IMR-90 (cell line): ENCODE measurements around the gene ZNF451. TPM values are rescaled to one million over a fixed set of nuclear protein-coding genes. Genes with fewer than 3 reads are reported as not detected.

Experiments used
- ATAC-seq: fragments of 200-7000 bp; cut with Tn5 transposase; 2 replicates; pipeline ENCODE4 v1.9.1; 2020; ENCODE audit warnings: low read depth, mild to moderate bottlenecking, moderate library complexity
- BruUV-seq: library from RNA; stranded (reverse); fragments of 400-500 nt; replicated peaks from 2 replicates; lab custom pipeline; 2021; lab: Mats Ljungman, UMichigan
- CTCF ChIA-PET: fragments of 300-600 bp; formaldehyde crosslinking; extraction: SDS; loops from one replicate; lab custom pipeline; 2021; ENCODE audit warnings: antibody characterized with exemption; lab: Yijun Ruan, JAX
- POLR2A ChIA-PET: fragments of 300-600 bp; sonication (Branson Sonifier 250); formaldehyde crosslinking; loops from one replicate; lab custom pipeline; 2022; ENCODE audit warnings: antibody characterized with exemption; ENCODE audit not compliant: unreplicated experiment; lab: Charles Lee
- DNase-seq: peaks from one replicate; pipeline ENCODE4 v3.0.0; 2013
- H2AFZ ChIP-seq: replicated peaks from 2 replicates; pipeline ENCODE3; 2013; ENCODE audit warnings: low read length, mild to moderate bottlenecking; ENCODE audit not compliant: poor library complexity
- H2AK5ac ChIP-seq: 2 replicates; pipeline ENCODE4 v1.6.1; 2013; ENCODE audit warnings: low read depth, low read length, inconsistent platforms
- H2AK9ac ChIP-seq: replicated peaks from 2 replicates; pipeline ENCODE3; 2013; ENCODE audit warnings: mild to moderate bottlenecking, low read depth, low read length, moderate library complexity; ENCODE audit not compliant: poor library complexity
- H2BK120ac ChIP-seq: 2 replicates; pipeline ENCODE4 v1.6.1; 2013; ENCODE audit warnings: low read depth, low read length, inconsistent platforms
- H2BK15ac ChIP-seq: 3 replicates; pipeline ENCODE4 v1.6.1; 2013; ENCODE audit warnings: low read depth, low read length, inconsistent platforms
- H2BK20ac ChIP-seq: 2 replicates; pipeline ENCODE4 v1.6.1; 2013; ENCODE audit warnings: low read depth, mild to moderate bottlenecking, inconsistent platforms, low read length, moderate library complexity
- H2BK5ac ChIP-seq: 2 replicates; pipeline ENCODE4 v1.6.1; 2013; ENCODE audit warnings: mild to moderate bottlenecking, low read depth, low read length, inconsistent platforms; ENCODE audit not compliant: poor library complexity, severe bottlenecking
- H3K14ac ChIP-seq: replicated peaks from 2 replicates; pipeline ENCODE4 v1.6.1; 2013; ENCODE audit warnings: low read depth, low read length, inconsistent platforms
- H3K18ac ChIP-seq: 2 replicates; pipeline ENCODE4 v1.6.1; 2013; ENCODE audit warnings: low read depth, low read length, control low read depth
- H3K23ac ChIP-seq: 2 replicates; pipeline ENCODE4 v1.6.1; 2013; ENCODE audit warnings: low read depth, low read length, inconsistent platforms
- H3K27ac ChIP-seq: 2 replicates; pipeline ENCODE4 v1.5.1; 2013; ENCODE audit warnings: mild to moderate bottlenecking, control low read depth, low read length; ENCODE audit not compliant: insufficient read depth
- H3K27me3 ChIP-seq: 2 replicates; pipeline ENCODE4 v1.6.1; 2013; ENCODE audit warnings: low read length; ENCODE audit not compliant: control insufficient read depth, insufficient read depth
- H3K36me3 ChIP-seq: 2 replicates; pipeline ENCODE4 v1.6.1; 2013; ENCODE audit warnings: low read length, mixed read lengths; ENCODE audit not compliant: control insufficient read depth, insufficient read depth
- H3K4ac ChIP-seq: 2 replicates; pipeline ENCODE4 v1.6.1; 2013; ENCODE audit warnings: low read depth, low read length, inconsistent platforms
- H3K4me1 ChIP-seq: 2 replicates; pipeline ENCODE4 v1.6.1; 2013; ENCODE audit warnings: low read length, mixed read lengths; ENCODE audit not compliant: control insufficient read depth, insufficient read depth
- H3K4me2 ChIP-seq: 2 replicates; pipeline ENCODE4 v1.6.1; 2013; ENCODE audit warnings: low read depth, mild to moderate bottlenecking, control low read depth, low read length, moderate library complexity
- H3K4me3 ChIP-seq: 2 replicates; pipeline ENCODE4 v1.5.1; 2013; ENCODE audit warnings: low read depth, mild to moderate bottlenecking, control low read depth, low read length, moderate library complexity; ENCODE audit not compliant: insufficient read depth
- H3K56ac ChIP-seq: 2 replicates; pipeline ENCODE4 v1.6.1; 2013; ENCODE audit warnings: low read length, inconsistent platforms; ENCODE audit not compliant: insufficient read depth; ENCODE audit errors: extremely low read depth
- H3K79me1 ChIP-seq, 2 experiments: 2 replicates each; pipeline ENCODE4 v1.6.1; 2013; ENCODE audit warnings: low read length in 2 of 2, inconsistent platforms in 1 of 2, low read depth in 1 of 2
- H3K9ac ChIP-seq: 2 replicates; pipeline ENCODE4 v1.6.1; 2013; ENCODE audit warnings: low read depth, low read length, control low read depth
- H3K9me1 ChIP-seq: 2 replicates; pipeline ENCODE4 v1.6.1; 2013; ENCODE audit warnings: low read length, inconsistent platforms; ENCODE audit not compliant: insufficient read depth
- H3K9me3 ChIP-seq: 2 replicates; pipeline ENCODE4 v1.6.1; 2013; ENCODE audit warnings: low read length; ENCODE audit not compliant: control insufficient read depth, insufficient read depth
- H4K20me1 ChIP-seq: 2 replicates; pipeline ENCODE4 v1.6.1; 2013; ENCODE audit warnings: low read length, inconsistent platforms; ENCODE audit not compliant: insufficient read depth
- H4K5ac ChIP-seq: 2 replicates; pipeline ENCODE4 v1.6.1; 2013; ENCODE audit warnings: mild to moderate bottlenecking, low read depth, low read length, control low read depth
- H4K8ac ChIP-seq, 2 experiments: 2 replicates each; pipeline ENCODE4 v1.6.1; 2013; ENCODE audit warnings: low read depth in 2 of 2, low read length in 2 of 2, control low read depth in 1 of 2, inconsistent platforms in 1 of 2
- H4K91ac ChIP-seq: 2 replicates; pipeline ENCODE4 v1.6.1; 2013; ENCODE audit warnings: low read depth, low read length, inconsistent platforms; ENCODE audit not compliant: insufficient read depth
- BHLHE40 ChIP-seq: fragments of 150-350 bp; IDR thresholded peaks from 2 replicates; pipeline ENCODE4 v1.6.1; 2016; ENCODE audit warnings: mild to moderate bottlenecking, low read depth, low read length
- CEBPB ChIP-seq: IDR thresholded peaks from 2 replicates; pipeline ENCODE4 v1.6.1; 2012; ENCODE audit warnings: low read depth, low read length, improper control_type of control experiment
- CHD1 ChIP-seq: IDR thresholded peaks from 2 replicates; pipeline ENCODE4 v1.6.1; 2012; ENCODE audit warnings: low read depth, low read length, improper control_type of control experiment
- MAFK ChIP-seq: IDR thresholded peaks from 2 replicates; pipeline ENCODE4 v1.6.1; 2012; ENCODE audit warnings: low read depth, low read length, improper control_type of control experiment
- MAZ ChIP-seq: IDR thresholded peaks from 2 replicates; pipeline ENCODE4 v1.6.1; 2012; ENCODE audit warnings: low read depth, mild to moderate bottlenecking, low read length, improper control_type of control experiment, moderate library complexity, borderline replicate concordance
- MXI1 ChIP-seq: IDR thresholded peaks from 2 replicates; pipeline ENCODE4 v1.6.1; 2012; ENCODE audit warnings: low read depth, mild to moderate bottlenecking, low read length, moderate library complexity, borderline replicate concordance
- NFE2L2 ChIP-seq: fragments of 150-350 bp; IDR thresholded peaks from 2 replicates; pipeline ENCODE4 v1.6.1; 2016; ENCODE audit warnings: low read depth, mild to moderate bottlenecking, low read length
- POLR2A ChIP-seq: IDR thresholded peaks from 2 replicates; pipeline ENCODE4 v1.6.1; 2012; ENCODE audit warnings: mild to moderate bottlenecking, low read depth, low read length
- RAD21 ChIP-seq: IDR thresholded peaks from 2 replicates; pipeline ENCODE4 v1.6.1; 2012; ENCODE audit warnings: low read length, improper control_type of control experiment
- RCOR1 ChIP-seq: IDR thresholded peaks from 2 replicates; pipeline ENCODE4 v1.6.1; 2012; ENCODE audit warnings: mild to moderate bottlenecking, low read length, improper control_type of control experiment; ENCODE audit not compliant: insufficient replicate concordance
- RFX5 ChIP-seq: IDR thresholded peaks from 2 replicates; pipeline ENCODE4 v1.8.0; 2012; ENCODE audit warnings: low read depth, mild to moderate bottlenecking, low read length, moderate library complexity
- SMC3 ChIP-seq: fragments of 150-350 bp; IDR thresholded peaks from 2 replicates; pipeline ENCODE4 v1.6.1; 2016; ENCODE audit warnings: low read depth, mild to moderate bottlenecking, antibody characterized with exemption, low read length, moderate library complexity
- WGBS, 2 experiments: methylation state at CpG; one replicate each; pipeline versions ENCODE4 v1.1.5 to v1.1.7; 2013; ENCODE audit warnings: missing lambda C conversion rate in 2 of 2; ENCODE audit not compliant: insufficient read length in 1 of 2; ENCODE audit errors: extremely low coverage in 2 of 2; 5-methylcytosine and 5-hydroxymethylcytosine counted together
- dilution Hi-C: fragments of 300-500 bp; cut with HindIII; formaldehyde crosslinking; loops from one replicate; pipeline ENCODE4 v1.14.3; 2018; ENCODE audit warnings: low sequenced_read_pairs; ENCODE audit not compliant: unreplicated experiment
- in situ Hi-C: fragments of 300-500 bp; cut with MboI; formaldehyde crosslinking; loops from 3 replicates; pipeline ENCODE4 v1.14.3; 2019; ENCODE audit warnings: low sequenced_read_pairs, inconsistent platforms, mixed read lengths
- intact Hi-C: fragments of 100-400 bp; cut with micrococcal nuclease; formaldehyde crosslinking; loops from 2 replicates; pipeline ENCODE4 v1.10.0; 2022
- polyA plus RNA-seq, 3 experiments: library from polyadenylated mRNA; depleted of rRNA; stranded (reverse); fragments of >200 nt; gene quantifications; 2 replicates each; pipeline ENCODE4 v1.2.3, GENCODE V29; 2012; ENCODE audit warnings: low replicate concordance in 1 of 3
- total RNA-seq: library from RNA; depleted of rRNA; stranded (reverse); fragments of >200 nt; gene quantifications from 2 replicates; pipeline ENCODE4 v1.2.3, GENCODE V29; 2012
- TF ChIP-seq, protein P1 (sequence below): fragments of 150-350 bp; IDR thresholded peaks from 2 replicates; pipeline ENCODE4 v1.6.1; 2016; ENCODE audit warnings: low read depth, mild to moderate bottlenecking, low read length, moderate library complexity, borderline replicate concordance
- TF ChIP-seq, protein P2 (sequence below): conservative IDR thresholded peaks from 2 replicates; pipeline ENCODE4 v1.5.1; 2012; ENCODE audit warnings: mild to moderate bottlenecking, low read depth, low read length, improper control_type of control experiment

Gene ZNF451
- total and polyA plus RNA-seq, 2 of the 4 experiments (the other 2 are of a cell fraction) = 10.0 to 48.6 TPM

DNA sequence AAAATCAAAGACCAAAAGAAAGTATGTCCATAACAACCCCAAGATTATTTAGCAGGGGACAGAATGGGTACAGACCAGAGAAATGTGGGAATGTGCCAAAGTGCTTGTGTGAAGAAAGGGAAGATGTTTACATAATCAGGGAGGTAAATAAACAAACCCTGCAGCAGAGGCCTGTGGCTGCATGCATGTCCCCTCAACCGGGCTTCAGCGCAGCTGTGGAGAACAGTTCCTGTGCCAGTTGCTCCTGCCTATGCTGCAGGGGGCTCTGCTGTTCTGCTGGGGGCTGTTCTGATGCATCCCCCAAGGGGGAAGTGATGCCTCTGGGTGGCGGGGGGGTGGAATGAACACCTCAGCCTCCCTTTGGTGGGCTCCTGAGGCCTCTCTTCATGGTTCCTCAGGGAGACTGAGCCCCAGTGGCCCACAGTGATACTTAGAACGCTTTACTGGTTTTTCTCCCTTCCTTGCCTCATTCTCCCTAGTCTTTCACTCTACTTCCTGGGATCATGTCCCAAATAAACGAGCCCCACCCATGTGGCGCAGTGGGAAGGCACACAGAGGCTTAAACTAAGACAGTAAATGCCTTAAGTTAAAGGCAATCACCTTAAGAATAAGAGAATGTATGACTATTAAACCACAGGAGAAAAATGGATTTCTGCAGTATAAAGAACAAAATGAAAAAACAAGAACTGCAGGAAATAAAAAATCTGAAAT is 109.1 kb downstream of the ZNF451 start (continued):
- no peak for TF ChIP-seq RCOR1
- TF ChIP-seq CHD1 = no peak

DNA sequence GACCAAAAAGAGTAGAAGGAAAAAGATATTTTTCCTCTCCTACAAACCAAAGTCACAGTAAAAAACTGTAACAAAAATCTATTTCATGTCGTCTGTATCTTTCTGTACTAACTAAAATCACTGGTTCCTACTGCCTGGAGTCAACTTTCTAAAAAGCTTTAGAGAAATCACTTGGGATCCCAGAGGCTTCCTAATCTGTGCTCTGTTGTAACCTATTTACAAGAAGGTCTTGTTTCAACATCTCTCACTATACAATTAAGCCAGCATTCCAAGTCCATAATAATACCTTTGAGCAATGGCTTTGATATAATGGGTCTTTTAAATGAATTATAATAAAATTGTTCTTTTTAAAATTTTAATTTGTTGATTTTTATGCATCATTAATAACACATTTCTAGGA is 111.7 kb downstream of the ZNF451 start:
- Histone ChIP-seq H3K9me1 (peaks cover 16% of the 10 kb centered on the region), H3K14ac (no peak overlapping the region), H3K36me3 (peaks cover 2% of the 10 kb centered on the region), H3K4ac (no peak overlapping the region), H3K79me1 (peaks cover 23 to 60% of the 10 kb centered on the region in 2 experiments), H2AFZ (no peak overlapping the region), H3K18ac (no peak overlapping the region), H3K9ac (no peak overlapping the region), H2BK5ac (no peak overlapping the region), H3K9me3 (no peaks in the 10 kb centered on the region), H4K8ac (no peak overlapping the region), H2AK9ac (no peak overlapping the region), H4K20me1 (peaks cover 17% of the 10 kb centered on the region), H3K27me3 (no peaks in the 10 kb centered on the region), H2BK20ac (no peak overlapping the region), H3K4me1 (peaks cover 14% of the 10 kb centered on the region), H2AK5ac (no peak overlapping the region), H3K23ac (no peak overlapping the region), H2BK120ac (no peak overlapping the region), H4K5ac (no peak overlapping the region), H3K4me2 (no peak overlapping the region), H2BK15ac (no peak overlapping the region), H3K27ac (no peak overlapping the region), H3K4me3 (no peak overlapping the region), H4K91ac (no peak overlapping the region), H3K56ac (no peak overlapping the region)
- dilution Hi-C loops = no loop called here
- ChIA-PET POLR2A (no interaction called here), CTCF (no interaction called here)
- WGBS, 2 experiments = no CpG with 5 or more reads among the region's 1 CpG
- in situ Hi-C loops = no loop called here
- ATAC-seq (no peak), DNase-seq (no peak)
- BruUV-seq = no TSS peak
- intact Hi-C loops = no loop called here
- TF ChIP-seq MAFK = no peak
- no peak for TF ChIP-seq NFE2L2
- TF ChIP-seq BHLHE40 = no peak
- no peak for TF ChIP-seq RAD21
- no peak for TF ChIP-seq POLR2A
- TF ChIP-seq MAZ = no peak
- TF ChIP-seq RCOR1 = no peak
- TF ChIP-seq, protein P1, sequence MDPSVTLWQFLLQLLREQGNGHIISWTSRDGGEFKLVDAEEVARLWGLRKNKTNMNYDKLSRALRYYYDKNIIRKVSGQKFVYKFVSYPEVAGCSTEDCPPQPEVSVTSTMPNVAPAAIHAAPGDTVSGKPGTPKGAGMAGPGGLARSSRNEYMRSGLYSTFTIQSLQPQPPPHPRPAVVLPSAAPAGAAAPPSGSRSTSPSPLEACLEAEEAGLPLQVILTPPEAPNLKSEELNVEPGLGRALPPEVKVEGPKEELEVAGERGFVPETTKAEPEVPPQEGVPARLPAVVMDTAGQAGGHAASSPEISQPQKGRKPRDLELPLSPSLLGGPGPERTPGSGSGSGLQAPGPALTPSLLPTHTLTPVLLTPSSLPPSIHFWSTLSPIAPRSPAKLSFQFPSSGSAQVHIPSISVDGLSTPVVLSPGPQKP = no peak
- TF ChIP-seq CEBPB = no peak
- no peak for TF ChIP-seq RFX5
- no peak for TF ChIP-seq MXI1
- TF ChIP-seq CHD1 = no peak
- no peak for TF ChIP-seq SMC3
- TF ChIP-seq, protein P2, sequence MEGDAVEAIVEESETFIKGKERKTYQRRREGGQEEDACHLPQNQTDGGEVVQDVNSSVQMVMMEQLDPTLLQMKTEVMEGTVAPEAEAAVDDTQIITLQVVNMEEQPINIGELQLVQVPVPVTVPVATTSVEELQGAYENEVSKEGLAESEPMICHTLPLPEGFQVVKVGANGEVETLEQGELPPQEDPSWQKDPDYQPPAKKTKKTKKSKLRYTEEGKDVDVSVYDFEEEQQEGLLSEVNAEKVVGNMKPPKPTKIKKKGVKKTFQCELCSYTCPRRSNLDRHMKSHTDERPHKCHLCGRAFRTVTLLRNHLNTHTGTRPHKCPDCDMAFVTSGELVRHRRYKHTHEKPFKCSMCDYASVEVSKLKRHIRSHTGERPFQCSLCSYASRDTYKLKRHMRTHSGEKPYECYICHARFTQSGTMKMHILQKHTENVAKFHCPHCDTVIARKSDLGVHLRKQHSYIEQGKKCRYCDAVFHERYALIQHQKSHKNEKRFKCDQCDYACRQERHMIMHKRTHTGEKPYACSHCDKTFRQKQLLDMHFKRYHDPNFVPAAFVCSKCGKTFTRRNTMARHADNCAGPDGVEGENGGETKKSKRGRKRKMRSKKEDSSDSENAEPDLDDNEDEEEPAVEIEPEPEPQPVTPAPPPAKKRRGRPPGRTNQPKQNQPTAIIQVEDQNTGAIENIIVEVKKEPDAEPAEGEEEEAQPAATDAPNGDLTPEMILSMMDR = no peak
